ENCODE measurements around the gene KMT2B.

- TF ChIP-seq EZH2 (optimal IDR thresholded peaks at IDR 0.05; ENCODE audit: low read depth, low read length), result no peak
- no peak for TF ChIP-seq CTCF (IDR thresholded peaks at IDR 0.05; ENCODE audit: low read length)
Observed at GRCh38 chr19:35675589-35676140, 42.1 kb upstream of the KMT2B start.
